ENCODE results near the gene TNFAIP3. TPM values are rescaled to one million over a fixed set of nuclear protein-coding genes. Genes with fewer than 3 reads are reported as not detected.

TNFAIP3 gene
- polyA plus RNA-seq, 1 donor = 15.5 TPM

DNA sequence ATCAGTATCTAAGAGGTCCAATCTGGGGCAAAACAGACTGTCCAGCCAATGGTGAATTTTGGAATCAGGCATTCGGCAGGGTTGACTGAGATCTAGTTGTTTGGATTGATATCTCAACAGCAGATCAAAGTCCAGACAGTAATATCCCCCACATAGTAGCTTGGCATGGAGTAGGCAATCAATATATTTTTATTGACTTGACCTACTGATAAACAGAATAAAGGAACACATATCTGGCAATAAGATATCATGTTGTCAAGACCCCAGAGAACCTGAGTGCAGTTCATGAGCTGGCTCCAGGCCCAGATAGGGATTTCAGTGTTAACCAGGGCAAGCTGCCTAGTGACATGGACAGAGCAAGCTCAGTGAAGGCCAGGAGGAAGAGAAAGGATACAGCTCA, 34.4 kb downstream of the TNFAIP3 start:
- no peak for DNase-seq (ENCODE audit: low read depth)

DNA sequence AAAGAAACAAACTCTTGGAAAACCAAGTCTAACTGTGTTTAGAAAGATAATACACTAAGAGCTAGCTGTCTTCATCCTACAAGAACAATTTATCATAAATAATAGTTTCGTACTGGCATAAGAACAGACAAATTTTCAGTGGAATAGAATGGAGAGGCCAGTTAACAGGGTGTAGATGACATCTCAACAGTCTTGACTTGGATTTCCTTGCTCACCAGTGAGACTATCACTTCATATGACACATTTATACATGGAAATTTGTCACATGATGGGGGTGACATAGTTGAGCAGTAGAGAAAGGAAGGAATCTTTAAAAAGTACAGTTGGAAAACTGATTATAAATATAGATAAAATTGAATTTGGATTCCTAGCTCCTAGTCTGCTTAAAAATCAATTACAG, 35.6 kb downstream of the TNFAIP3 start:
- DNase-seq (ENCODE audit: low read depth) = no peak

GRCh38 chr6:137903274-137903932, 36.3 kb downstream of the TNFAIP3 start:
- DNase-seq (ENCODE audit: low read depth) = no peak

GRCh38 chr6:137903933-137904821, 37.1 kb downstream of the TNFAIP3 start:
- no peak for DNase-seq (ENCODE audit: low read depth)

DNA sequence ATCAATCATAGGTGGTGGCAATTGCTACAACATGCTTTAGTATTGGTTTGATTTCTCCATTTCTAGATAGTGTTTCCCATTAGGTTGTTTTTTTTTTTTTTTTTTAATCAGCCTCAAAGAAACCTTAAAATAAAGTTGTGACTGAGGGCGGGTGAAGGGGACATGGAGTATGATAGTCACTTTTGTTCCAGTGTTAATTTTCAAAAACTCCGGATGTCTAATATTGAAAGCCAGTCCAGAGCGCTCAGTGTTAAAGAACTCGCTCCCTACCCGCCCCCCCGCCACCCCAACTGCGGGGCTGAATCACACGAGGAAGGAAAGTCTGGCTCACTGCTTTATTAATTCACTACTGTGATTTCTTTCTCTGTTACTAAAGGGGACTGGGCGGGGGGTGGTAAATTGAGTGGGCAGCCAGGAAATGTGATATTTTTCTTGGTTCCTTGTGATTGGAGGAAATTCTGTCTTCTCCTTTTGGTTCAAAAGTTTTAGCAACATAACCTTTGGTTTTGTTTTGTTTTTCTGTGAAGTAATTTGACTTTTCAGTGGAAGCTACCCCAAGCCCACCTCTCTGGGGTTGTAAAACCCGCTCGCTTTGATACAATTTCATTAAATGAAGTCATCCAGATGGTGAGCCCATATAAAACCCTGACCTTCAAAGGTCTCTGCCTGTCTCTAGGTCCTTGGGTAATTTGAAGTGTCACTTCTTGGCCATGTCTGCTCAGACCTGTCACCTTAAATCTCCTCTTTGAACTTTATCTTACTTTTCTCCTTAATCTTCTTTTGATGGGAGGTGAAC, 38.0 kb downstream of the TNFAIP3 start:
- DNase-seq (ENCODE audit: low read depth) = no peak

GRCh38 chr6:137906020-137906472, 39.0 kb downstream of the TNFAIP3 start:
- DNase-seq (ENCODE audit: low read depth) = no peak

- no peak for DNase-seq (ENCODE audit: low read depth)
These were observed 40.1 kb downstream of the TNFAIP3 start for GRCh38 chr6:137907170-137907569.

- no peak for DNase-seq (ENCODE audit: low read depth)
These were observed 42.5 kb downstream of the TNFAIP3 start for GRCh38 chr6:137909533-137909932.

- DNase-seq (ENCODE audit: low read depth) = no peak
These were observed 43.4 kb downstream of the TNFAIP3 start for GRCh38 chr6:137910424-137910834.

DNA sequence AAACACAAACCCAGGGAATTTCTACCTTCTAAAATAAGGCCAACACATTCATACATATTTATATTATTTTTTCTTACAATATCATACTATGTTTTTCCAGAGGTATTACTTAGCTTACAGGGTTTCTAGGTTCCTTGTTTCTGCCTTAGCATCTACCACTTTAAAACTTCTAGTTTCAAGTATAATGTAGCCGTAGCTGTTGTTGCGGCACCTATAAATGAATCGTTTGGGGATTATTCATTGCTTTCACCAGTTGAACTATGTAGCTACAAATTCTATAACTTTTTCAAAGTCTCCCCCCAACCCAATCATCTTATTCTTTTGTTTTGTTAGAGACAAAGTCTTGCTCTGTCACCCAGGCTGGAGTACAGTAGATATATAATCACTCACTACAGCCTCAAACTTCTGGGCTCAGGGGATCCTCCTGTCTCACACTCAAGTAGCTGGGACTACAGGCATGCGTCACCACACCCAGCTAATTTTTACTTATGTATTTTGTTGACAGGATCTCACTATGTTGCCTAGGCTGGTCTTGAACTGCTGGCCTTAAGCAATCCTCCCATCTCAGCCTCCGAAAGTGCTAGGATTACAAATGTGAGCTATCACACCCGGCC, 43.9 kb downstream of the TNFAIP3 start:
- no peak for DNase-seq (ENCODE audit: low read depth)

- DNase-seq (ENCODE audit: low read depth) = no peak
These were observed 44.7 kb downstream of the TNFAIP3 start for GRCh38 chr6:137911675-137912191.

- DNase-seq (ENCODE audit: low read depth) = no peak
These were observed 45.8 kb downstream of the TNFAIP3 start for GRCh38 chr6:137912813-137913212.

DNA sequence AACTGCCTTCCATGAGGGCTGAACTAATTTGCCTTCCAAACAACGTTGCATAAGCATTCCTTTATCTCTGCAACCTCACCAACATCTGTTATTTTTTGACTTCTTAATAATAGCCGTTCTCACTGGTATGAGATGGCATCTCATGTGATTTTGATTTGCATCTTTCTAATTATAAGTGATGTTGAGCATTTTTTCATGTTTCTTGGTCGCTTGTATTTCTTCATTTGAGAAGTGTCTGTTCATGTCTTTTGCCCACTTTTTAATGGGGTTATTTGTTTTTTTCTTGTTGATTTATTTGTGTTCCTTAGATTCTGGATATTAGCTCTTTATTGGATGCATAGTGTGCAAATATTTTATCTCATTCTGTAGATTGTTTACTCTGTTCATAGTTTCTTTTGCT, 46.4 kb downstream of the TNFAIP3 start:
- DNase-seq (ENCODE audit: low read depth) = no peak

DNA sequence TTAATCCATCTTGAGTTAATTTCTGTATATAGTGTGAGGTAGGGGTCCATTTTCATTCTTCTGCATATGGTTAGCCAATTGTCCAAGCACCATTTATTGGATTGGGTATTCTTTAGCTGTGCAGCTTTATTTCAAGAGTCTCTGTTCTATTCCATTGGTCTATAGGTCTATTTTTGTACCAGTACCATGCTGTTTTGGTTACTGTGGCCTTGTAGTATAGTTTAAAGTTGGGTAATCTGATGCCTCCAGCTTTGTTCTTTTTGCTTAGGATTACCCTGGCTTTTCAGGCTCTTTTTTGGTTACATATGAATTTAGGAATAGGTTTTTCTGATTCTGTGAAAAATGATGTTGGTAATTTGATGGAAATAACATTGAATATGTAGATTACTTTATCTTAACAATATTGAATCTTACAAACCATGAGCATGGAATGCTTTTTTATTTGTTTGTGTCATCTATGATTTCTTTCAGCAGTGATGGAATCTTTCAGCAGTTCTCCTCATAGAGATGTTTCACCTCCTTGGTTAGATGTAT, 47.0 kb downstream of the TNFAIP3 start:
- no peak for DNase-seq (ENCODE audit: low read depth)

DNA sequence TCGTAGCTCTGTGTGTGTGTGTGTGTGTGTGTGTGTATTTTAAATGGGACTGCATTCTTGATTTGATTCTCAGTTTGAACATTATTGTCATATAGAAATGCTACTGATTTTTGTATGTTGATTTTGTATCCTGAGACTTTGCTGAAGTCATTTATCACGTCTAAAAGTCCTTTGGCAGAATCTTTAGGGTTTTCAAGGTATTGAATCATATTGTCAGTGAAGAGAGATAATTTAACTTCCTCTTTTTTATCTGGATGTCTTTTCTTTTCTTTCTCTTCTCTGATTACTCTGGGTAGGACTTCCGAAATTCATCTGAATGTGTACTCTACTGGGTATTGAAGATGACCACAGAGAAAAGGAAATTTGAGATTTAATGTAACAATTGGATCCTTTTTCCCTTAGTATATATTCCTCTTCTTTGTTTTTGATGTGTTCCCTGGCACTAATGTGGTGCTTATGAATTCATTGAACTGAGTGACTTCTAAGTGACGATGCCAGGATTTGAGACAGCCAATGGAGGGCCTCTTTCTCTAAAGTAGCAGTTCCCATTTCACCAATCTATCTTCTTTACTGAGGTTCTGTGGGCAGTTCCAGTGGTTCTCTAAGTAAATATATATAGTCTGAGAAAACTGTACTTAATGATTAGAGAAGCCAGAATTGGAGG, 47.6 kb downstream of the TNFAIP3 start:
- DNase-seq (ENCODE audit: low read depth) = no peak

DNA sequence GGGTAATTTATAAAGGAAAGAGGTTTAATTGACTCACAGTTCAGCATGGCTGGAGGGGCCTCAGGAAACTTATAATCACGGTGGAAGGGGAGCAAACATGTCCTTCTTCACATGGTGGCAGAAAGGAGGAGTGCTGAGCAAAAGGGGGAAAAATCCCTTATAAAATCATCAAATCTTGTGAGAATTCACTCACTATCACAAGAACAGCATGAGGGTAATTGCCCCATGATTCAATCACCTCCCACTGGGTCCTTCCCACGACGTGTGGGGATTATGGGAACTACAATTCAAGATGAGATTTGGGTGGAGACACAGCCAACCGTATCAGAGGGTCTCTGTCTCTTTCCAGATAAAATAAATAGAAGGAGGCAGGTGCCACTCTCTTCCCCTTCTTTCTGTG, 48.7 kb downstream of the TNFAIP3 start:
- DNase-seq (ENCODE audit: low read depth) = no peak

DNA sequence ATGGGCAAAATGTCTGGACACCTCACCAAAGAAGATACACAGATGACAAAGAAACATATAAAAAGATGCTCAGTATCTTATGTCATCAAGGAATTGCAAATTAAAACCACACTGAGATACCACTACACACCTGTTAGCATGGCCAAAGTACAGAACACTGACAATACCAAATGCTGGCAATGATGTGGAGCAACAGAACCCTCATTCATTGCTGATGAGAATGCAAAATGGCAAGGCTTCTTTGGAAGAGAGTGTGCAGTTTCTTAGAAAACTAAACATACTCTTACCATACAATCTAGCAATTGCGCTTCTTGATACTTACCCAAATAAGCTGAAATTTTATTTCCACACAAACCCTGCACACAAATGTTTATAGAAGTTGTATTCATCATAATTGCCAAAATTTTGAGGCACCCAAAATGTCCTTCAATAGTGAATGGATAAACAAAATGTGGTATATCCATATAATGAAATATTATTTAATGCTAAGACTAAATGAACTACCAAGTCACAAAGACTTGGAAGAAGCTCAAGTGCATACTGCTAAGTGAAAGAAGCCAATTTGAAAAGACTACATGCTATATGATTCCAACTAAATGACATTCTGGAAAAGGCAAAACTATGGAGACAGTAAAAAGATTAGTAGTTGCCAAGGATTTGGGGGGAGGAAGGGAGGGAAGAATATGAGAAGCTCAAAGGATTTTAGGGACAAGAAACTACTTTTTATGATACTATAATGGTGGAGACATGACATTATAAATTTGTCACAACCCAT, 50.7 kb downstream of the TNFAIP3 start:
- no peak for DNase-seq (ENCODE audit: low read depth)

GRCh38 chr6:137919502-137919823, 52.4 kb downstream of the TNFAIP3 start:
- no peak for DNase-seq (ENCODE audit: low read depth)

DNA sequence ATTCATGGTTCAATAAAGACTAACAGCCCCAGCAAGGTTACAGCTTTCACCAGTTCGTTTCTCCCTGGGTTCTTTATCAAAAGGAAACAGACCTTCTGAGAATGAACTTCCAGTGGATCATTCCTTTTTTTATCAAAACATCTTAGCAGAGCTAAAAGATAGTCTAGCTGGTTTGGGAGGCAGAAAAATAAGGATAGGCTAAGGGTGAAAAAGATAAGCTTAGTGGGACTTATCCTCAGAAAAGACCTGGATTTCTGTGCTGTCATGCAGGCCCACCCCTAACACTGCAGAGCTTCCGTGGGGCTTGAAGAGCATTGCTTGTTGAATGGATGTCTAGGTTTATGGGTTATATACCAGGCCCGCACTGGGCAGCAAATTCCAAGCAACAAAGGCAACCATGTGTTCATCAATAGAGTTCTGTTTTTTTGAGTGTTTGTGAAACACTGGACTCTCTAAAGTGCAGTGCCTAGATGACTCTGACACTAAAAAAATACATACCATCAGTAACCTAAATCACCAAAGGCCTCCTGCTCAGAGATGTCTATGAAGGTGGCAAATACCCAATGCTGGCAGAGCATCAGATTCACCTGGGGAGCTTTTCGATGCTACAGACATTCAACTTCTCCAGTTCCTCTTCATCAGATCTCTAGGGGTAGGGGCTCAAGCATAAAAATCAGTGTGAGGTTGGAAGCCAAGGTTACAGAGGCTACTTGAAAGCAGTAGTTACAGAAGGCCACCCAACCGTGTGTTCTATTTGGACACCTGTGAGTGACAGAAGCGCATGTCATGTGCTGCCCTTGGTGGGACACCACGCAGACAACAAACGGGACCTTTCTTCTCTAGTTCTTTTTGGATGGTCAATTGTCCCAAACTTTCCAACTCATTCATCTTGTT, 53.0 kb downstream of the TNFAIP3 start:
- no peak for DNase-seq (ENCODE audit: low read depth)

Data from forelimb muscle (tissue), 1 donor.